ENCODE results near the gene SPDYE4.
A peak's percentile ranks its signal among the peaks of the same experiment; 100 is the strongest.

Gene SPDYE4

DNA sequence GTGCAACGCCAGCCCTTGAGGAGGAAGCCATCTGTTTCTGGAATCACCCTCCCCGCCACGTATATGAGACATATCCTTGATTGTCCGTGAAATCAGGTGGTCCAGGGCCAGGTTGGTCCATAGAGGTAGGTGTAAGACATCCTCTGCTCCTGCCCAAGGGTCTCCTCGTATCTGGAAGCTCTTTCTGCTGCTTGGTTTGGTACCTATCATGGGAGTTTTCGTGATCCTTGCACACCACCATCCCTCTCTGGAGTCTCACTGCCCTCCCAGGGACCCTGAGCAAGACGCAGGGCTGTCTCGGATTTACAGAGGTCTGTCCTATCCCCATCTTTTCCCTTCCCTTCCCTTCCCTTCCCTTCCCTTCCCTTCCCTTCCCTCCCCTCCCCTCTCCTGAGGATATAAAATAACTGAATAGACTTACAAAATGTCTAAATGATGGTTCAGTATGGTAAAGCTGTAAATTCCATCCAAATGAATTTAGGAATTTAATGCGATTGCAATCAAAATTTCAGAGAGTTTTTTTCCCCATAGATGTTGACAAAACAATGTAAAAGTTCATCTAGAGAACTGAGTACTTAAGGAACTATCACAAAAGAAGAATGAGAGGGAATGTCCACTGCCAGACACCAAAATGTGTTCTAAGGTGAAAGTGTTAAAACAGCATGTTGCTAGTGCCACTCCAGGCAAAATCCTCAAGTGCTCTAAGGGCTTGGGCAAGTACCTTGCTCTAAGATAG, 11.7 kb downstream of the SPDYE4 start:
- Mint-ChIP-seq H3K4me1 (peaks cover 8% of the 10 kb centered on the region), H3K4me3 (peak overlapping the region; percentile 86 to 89 (median 87)), H3K27me3 (ENCODE audit: low read depth) (peaks cover 7% of the 10 kb centered on the region), H3K27ac (peak overlapping the region; percentile 44 to 73 (median 59)), H3K36me3 (ENCODE audit: low read depth) (no peaks in the 10 kb centered on the region), H3K9me3 (no peaks in the 10 kb centered on the region)
- no peak for TF ChIP-seq CTCF (IDR thresholded peaks at IDR 0.05; ENCODE audit: unreplicated experiment in 3 of 3)

DNA sequence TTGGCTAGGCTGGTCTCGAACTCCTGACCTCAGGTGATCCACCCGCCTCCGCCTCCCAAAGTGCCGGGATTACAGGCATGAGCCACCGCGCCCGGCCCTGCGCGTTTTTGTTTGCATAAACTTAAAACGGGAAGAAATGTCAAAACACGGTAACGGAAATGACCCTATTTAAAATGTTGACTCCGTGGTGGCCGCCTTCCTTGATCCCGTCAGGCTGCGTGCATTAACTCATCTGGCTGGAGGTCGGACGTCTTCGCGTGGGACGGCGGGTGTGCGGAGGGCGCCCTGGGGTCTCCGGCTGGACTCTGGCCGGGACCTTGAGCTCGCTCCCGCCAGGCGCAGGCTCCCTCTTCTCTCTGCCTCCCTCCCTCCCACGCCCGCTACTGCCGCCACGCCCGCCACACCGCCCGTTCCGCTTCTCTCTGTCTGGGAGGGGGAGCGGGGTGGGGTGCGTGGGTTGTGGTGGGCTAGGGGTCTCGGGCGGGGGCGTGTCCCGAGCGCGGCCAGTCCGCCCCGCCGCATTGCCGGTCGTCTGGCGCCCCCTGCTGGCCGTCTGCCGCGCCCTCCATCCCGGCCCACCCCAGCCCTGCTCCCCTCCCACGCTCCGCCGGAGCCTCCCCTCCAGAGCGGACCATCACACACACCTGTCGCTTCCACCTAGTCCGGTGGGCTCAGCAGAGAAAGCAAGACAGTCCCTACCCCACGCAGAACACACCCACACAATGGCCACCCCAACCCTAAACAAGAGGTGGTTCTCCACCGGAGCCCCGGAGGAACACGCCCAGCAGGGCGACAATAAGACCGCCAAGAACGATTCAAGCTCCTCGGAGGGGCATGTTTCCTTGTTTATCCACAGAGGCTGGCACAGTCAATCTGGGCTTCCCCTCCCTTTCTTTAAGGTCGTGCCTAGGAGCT, 12.5 kb downstream of the SPDYE4 start:
- H3K4me3 Mint-ChIP-seq: peak overlapping the region; percentile 86 to 89 (median 87)
- H3K4me1 Mint-ChIP-seq: peaks cover 8% of the 10 kb centered on the region
- peak overlapping the region; percentile 73 to 75 (median 73) for H3K27ac Mint-ChIP-seq
- H3K27me3 Mint-ChIP-seq (ENCODE audit: low read depth): peaks cover 7% of the 10 kb centered on the region
- TF ChIP-seq CTCF (IDR thresholded peaks at IDR 0.05; ENCODE audit: unreplicated experiment in 3 of 3): peak; percentile 96 to 99 (median 98)
- no peaks in the 10 kb centered on the region for H3K36me3 Mint-ChIP-seq (ENCODE audit: low read depth)
- H3K9me3 Mint-ChIP-seq: no peaks in the 10 kb centered on the region

GRCh38 chr17:8744086-8744785, 14.1 kb downstream of the SPDYE4 start:
- Mint-ChIP-seq H3K9me3 (no peaks in the 10 kb centered on the region), H3K27me3 (ENCODE audit: low read depth) (peaks cover 7% of the 10 kb centered on the region), H3K4me1 (peaks cover 10% of the 10 kb centered on the region), H3K4me3 (peak overlapping the region; percentile 62 to 72 (median 70)), H3K27ac (peak overlapping the region; percentile 48 to 82 (median 75)), H3K36me3 (ENCODE audit: low read depth) (no peaks in the 10 kb centered on the region)
- TF ChIP-seq CTCF (IDR thresholded peaks at IDR 0.05; ENCODE audit: unreplicated experiment in 3 of 3): no peak

DNA sequence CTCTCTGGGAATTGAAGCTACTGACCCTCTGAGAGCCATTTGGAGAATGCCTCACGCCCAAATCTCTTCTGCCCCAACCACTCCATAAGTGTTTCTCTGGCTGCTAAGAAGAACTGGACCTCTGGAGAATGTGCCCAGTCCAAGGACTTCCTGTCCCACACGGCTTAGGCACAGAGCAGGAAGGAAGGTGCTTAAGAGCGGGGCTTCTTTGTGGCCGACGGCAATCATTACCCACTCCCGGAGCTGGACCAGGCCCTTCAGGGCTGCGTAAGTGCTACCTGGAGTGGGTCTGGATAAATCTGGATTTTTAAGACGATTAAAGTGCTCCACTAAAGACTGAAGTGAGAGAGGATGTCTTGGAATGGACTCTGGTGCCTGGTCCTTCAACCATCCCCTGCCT, 15.5 kb downstream of the SPDYE4 start:
- Mint-ChIP-seq H3K4me1 (peaks cover 17% of the 10 kb centered on the region), H3K9me3 (no peaks in the 10 kb centered on the region), H3K27me3 (ENCODE audit: low read depth) (peaks cover 6% of the 10 kb centered on the region), H3K4me3 (peak overlapping the region in 1 of 3 experiments; percentile 29), H3K36me3 (ENCODE audit: low read depth) (no peaks in the 10 kb centered on the region), H3K27ac (peak overlapping the region in 2 of 3 experiments; percentile 75 to 82)
- TF ChIP-seq CTCF (IDR thresholded peaks at IDR 0.05; ENCODE audit: unreplicated experiment in 3 of 3): no peak

DNA sequence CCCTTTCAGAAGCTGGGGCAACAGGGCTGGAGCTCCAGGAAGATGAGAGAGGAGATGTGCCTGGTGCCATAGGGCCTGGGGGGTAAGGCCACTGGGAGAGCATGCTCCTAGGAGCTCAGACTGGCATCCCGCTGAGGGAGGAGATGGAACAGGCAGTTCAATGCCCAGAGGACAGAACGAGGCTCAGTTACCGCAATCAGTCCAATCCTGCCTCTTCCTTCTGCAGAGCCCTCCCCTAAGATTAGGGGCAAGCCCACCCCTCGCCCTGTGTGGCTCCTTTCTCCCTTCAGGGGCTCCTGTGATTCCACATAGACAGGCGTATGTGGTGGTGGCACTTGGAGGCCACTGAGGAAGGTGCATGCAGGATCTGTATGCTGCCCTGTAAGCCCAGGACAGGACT, 16.1 kb downstream of the SPDYE4 start:
- Mint-ChIP-seq H3K4me1 (peaks cover 17% of the 10 kb centered on the region), H3K27ac (peak overlapping the region in 1 of 3 experiments; percentile 82), H3K36me3 (ENCODE audit: low read depth) (no peaks in the 10 kb centered on the region), H3K27me3 (ENCODE audit: low read depth) (peaks cover 3% of the 10 kb centered on the region), H3K9me3 (no peaks in the 10 kb centered on the region), H3K4me3 (no peak overlapping the region)
- TF ChIP-seq CTCF (IDR thresholded peaks at IDR 0.05; ENCODE audit: unreplicated experiment in 3 of 3): no peak
